ENCODE measurements around the gene C5orf46. TPM values are rescaled to one million over a fixed set of nuclear protein-coding genes. Genes with fewer than 3 reads are reported as not detected.

Gene C5orf46
- polyA plus RNA-seq, 1 donor (not counting 4 experiments of a cell fraction or from before 2014, with no cell fraction given), result 0.75 TPM

- dilution Hi-C loops (cut with MboI; ENCODE audit: extremely low pct_ligation_motif_present, low sequenced_read_pairs), result no loop called here
- DNase-seq (ENCODE audit: low read depth, low spot score), result no peak
- Histone ChIP-seq H3K4me3 (ENCODE audit: control insufficient read depth in 2 of 3, extremely low read depth in 1 of 3, insufficient read depth in 2 of 3, low read depth in 1 of 3, low read length in 3 of 3) (no peak overlapping the region), H3K9ac (ENCODE audit: control insufficient read depth, extremely low read depth, insufficient read depth, low read length) (no peak overlapping the region), H3K27ac (ENCODE audit: control insufficient read depth, insufficient read depth, low read length) (no peak overlapping the region), H3K27me3 (ENCODE audit: control insufficient read depth, extremely low read depth, insufficient read depth, low read length) (no peaks in the 10 kb centered on the region), H3K79me2 (ENCODE audit: control insufficient read depth, insufficient read depth, low read length) (no peaks in the 10 kb centered on the region), H3K9me1 (ENCODE audit: control insufficient read depth, extremely low read depth, insufficient read depth, low read length) (no peaks in the 10 kb centered on the region), H2AFZ (ENCODE audit: control insufficient read depth, low read length) (no peak overlapping the region), H3K36me3 (ENCODE audit: control insufficient read depth in 2 of 2, extremely low read depth in 1 of 2, insufficient read depth in 2 of 2, low read length in 2 of 2) (no peaks in the 10 kb centered on the region), H3K9me3 (ENCODE audit: control insufficient read depth, low read depth, low read length) (no peaks in the 10 kb centered on the region), H4K20me1 (ENCODE audit: control insufficient read depth, extremely low read depth, insufficient read depth, low read length) (no peaks in the 10 kb centered on the region), H3K4me1 (ENCODE audit: control insufficient read depth, extremely low read depth, insufficient read depth, low read length) (no peaks in the 10 kb centered on the region), H3K4me2 (ENCODE audit: control insufficient read depth, extremely low read depth, insufficient read depth, low read depth, low read length) (no peak overlapping the region)
- TF ChIP-seq EZH2 (IDR thresholded peaks at IDR 0.05; ENCODE audit: low read length), result no peak
- no peak for TF ChIP-seq CTCF (optimal IDR thresholded peaks at IDR 0.05 in 1 of 3, IDR thresholded peaks at IDR 0.05 in 1 of 3, conservative IDR thresholded peaks at IDR 0.05 in 1 of 3; ENCODE audit: extremely low read depth in 1 of 3, insufficient read depth in 2 of 3, low read length in 3 of 3)
- no peak for FAIRE-seq
Observed at GRCh38 chr5:147854894-147855773, 51.2 kb downstream of the C5orf46 start.

GRCh38 chr5:147854331-147854730, 52.0 kb downstream of the C5orf46 start:
- Histone ChIP-seq H3K4me1 (ENCODE audit: control insufficient read depth, extremely low read depth, insufficient read depth, low read length) (no peaks in the 10 kb centered on the region), H3K9me1 (ENCODE audit: control insufficient read depth, extremely low read depth, insufficient read depth, low read length) (no peaks in the 10 kb centered on the region), H2AFZ (ENCODE audit: control insufficient read depth, low read length) (no peak overlapping the region), H3K27me3 (ENCODE audit: control insufficient read depth, extremely low read depth, insufficient read depth, low read length) (no peaks in the 10 kb centered on the region), H4K20me1 (ENCODE audit: control insufficient read depth, extremely low read depth, insufficient read depth, low read length) (no peaks in the 10 kb centered on the region), H3K9ac (ENCODE audit: control insufficient read depth, extremely low read depth, insufficient read depth, low read length) (no peak overlapping the region), H3K36me3 (ENCODE audit: control insufficient read depth in 2 of 2, extremely low read depth in 1 of 2, insufficient read depth in 2 of 2, low read length in 2 of 2) (no peaks in the 10 kb centered on the region), H3K4me3 (ENCODE audit: control insufficient read depth in 2 of 3, extremely low read depth in 1 of 3, insufficient read depth in 2 of 3, low read depth in 1 of 3, low read length in 3 of 3) (no peak overlapping the region), H3K4me2 (ENCODE audit: control insufficient read depth, extremely low read depth, insufficient read depth, low read depth, low read length) (no peak overlapping the region), H3K9me3 (ENCODE audit: control insufficient read depth, low read depth, low read length) (no peaks in the 10 kb centered on the region), H3K79me2 (ENCODE audit: control insufficient read depth, insufficient read depth, low read length) (no peaks in the 10 kb centered on the region), H3K27ac (ENCODE audit: control insufficient read depth, insufficient read depth, low read length) (no peak overlapping the region)
- DNase-seq (ENCODE audit: low read depth, low spot score) (no peak), FAIRE-seq (no peak)
- TF ChIP-seq CTCF (optimal IDR thresholded peaks at IDR 0.05 in 1 of 3, IDR thresholded peaks at IDR 0.05 in 1 of 3, conservative IDR thresholded peaks at IDR 0.05 in 1 of 3; ENCODE audit: extremely low read depth in 1 of 3, insufficient read depth in 2 of 3, low read length in 3 of 3) (no peak), EZH2 (IDR thresholded peaks at IDR 0.05; ENCODE audit: low read length) (no peak)
- dilution Hi-C loops (cut with MboI; ENCODE audit: extremely low pct_ligation_motif_present, low sequenced_read_pairs), result no loop called here

Data from keratinocyte (primary cell).